Lower leg skin (tissue), 3 donors: ENCODE measurements around the gene RHCE.
"Not testable (repeated sequence)": the region's sequence is repeated elsewhere in the genome, so short reads cannot be mapped to it uniquely, and the experiment has no call there.

Experiments
- POLR2A ChIP-seq, 2 donors: fragments of 450-650 bp; IDR thresholded peaks; one replicate each; pipeline ENCODE4 v1.6.1; 2016 to 2017; ENCODE audit warnings: antibody characterized with exemption in 2 of 2, mild to moderate bottlenecking in 1 of 2, moderate library complexity in 1 of 2
- TF ChIP-seq, protein P1 (sequence below), 3 donors: fragments of 450-650 bp; IDR thresholded peaks; one replicate each; pipeline ENCODE4 v1.5.1; 2016; ENCODE audit warnings: antibody characterized with exemption in 3 of 3, mild to moderate bottlenecking in 3 of 3, moderate library complexity in 2 of 3

DNA sequence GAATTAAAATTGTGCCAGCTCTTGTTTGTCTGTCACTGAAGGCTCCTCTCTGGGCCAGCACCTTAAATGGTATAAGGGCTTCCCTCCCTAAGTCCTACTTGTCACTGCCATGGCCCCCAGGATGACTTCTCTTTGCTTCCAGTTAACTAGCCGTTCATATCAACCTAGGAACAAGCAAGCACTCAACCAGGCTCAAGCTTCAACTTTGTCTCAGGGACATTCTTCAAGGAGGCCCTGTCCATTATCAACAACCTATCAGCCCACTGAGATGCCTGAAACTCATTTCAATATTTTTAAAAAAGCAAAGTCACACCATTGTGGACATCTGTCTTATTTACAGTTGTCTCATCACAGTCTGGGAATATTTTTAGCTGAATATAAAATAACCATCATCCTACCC lies 1.3 kb downstream of the RHCE start:
- TF ChIP-seq, protein P1, sequence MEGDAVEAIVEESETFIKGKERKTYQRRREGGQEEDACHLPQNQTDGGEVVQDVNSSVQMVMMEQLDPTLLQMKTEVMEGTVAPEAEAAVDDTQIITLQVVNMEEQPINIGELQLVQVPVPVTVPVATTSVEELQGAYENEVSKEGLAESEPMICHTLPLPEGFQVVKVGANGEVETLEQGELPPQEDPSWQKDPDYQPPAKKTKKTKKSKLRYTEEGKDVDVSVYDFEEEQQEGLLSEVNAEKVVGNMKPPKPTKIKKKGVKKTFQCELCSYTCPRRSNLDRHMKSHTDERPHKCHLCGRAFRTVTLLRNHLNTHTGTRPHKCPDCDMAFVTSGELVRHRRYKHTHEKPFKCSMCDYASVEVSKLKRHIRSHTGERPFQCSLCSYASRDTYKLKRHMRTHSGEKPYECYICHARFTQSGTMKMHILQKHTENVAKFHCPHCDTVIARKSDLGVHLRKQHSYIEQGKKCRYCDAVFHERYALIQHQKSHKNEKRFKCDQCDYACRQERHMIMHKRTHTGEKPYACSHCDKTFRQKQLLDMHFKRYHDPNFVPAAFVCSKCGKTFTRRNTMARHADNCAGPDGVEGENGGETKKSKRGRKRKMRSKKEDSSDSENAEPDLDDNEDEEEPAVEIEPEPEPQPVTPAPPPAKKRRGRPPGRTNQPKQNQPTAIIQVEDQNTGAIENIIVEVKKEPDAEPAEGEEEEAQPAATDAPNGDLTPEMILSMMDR (IDR thresholded peaks at IDR 0.05) = not testable (repeated sequence)
- TF ChIP-seq POLR2A (IDR thresholded peaks at IDR 0.05) = not testable (repeated sequence)
